PC-9 (cell line): ENCODE measurements around the gene COL27A1. TPM values are rescaled to one million over a fixed set of nuclear protein-coding genes. Genes with fewer than 3 reads are reported as not detected.

Source experiments
- BruUV-seq: library from RNA; stranded (reverse); fragments of 400-500 nt; replicated peaks from 2 replicates; lab custom pipeline; 2021; lab: Mats Ljungman, UMichigan
- CTCF ChIA-PET: fragments of 300-600 bp; sonication (Branson Sonifier 250); formaldehyde crosslinking; loops from one replicate; lab custom pipeline; 2022; ENCODE audit warnings: antibody characterized with exemption; lab: Charles Lee
- POLR2A ChIA-PET: fragments of 300-600 bp; sonication (Branson Sonifier 250); formaldehyde crosslinking; loops from one replicate; lab custom pipeline; 2022; ENCODE audit warnings: antibody characterized with exemption; ENCODE audit not compliant: unreplicated experiment; lab: Charles Lee
- DNase-seq, 2 experiments: peaks; one replicate each; pipeline versions ENCODE4 v3.0.0 to v3.0.0-alpha.2; 2015 to 2022; ENCODE audit warnings: mixed read lengths in 1 of 2
- H2AFZ ChIP-seq: fragments of 200-600 bp; sonication (generic); 2 replicates; pipeline ENCODE4 v1.8.1; 2017; ENCODE audit warnings: antibody characterized with exemption
- H3F3A ChIP-seq: fragments of 200-600 bp; sonication (generic); 2 replicates; pipeline ENCODE4 v1.8.1; 2017; ENCODE audit warnings: antibody characterized with exemption, mild to moderate bottlenecking, low read depth; ENCODE audit not compliant: insufficient read depth
- H3K27ac ChIP-seq: fragments of 200-600 bp; sonication (generic); 2 replicates; pipeline ENCODE4 v1.6.1; 2016; ENCODE audit warnings: mixed run types
- H3K27me3 ChIP-seq: fragments of 200-600 bp; sonication (generic); 2 replicates; pipeline ENCODE4 v1.6.1; 2016; ENCODE audit warnings: low read depth, mixed run types; ENCODE audit not compliant: insufficient read depth
- H3K36me3 ChIP-seq: fragments of 200-600 bp; sonication (generic); 2 replicates; pipeline ENCODE4 v1.6.1; 2016; ENCODE audit warnings: low read depth, mixed run types
- H3K4me1 ChIP-seq: fragments of 200-600 bp; sonication (generic); replicated peaks from 2 replicates; pipeline ENCODE4 v1.6.1; 2016; ENCODE audit warnings: mixed run types; ENCODE audit not compliant: insufficient read depth
- H3K4me2 ChIP-seq: fragments of 200-600 bp; sonication (generic); 2 replicates; pipeline ENCODE4 v1.6.1; 2017; ENCODE audit warnings: mixed run types
- H3K4me3 ChIP-seq: fragments of 200-600 bp; sonication (generic); 2 replicates; pipeline ENCODE4 v1.6.1; 2016; ENCODE audit warnings: mixed run types
- H3K79me2 ChIP-seq: fragments of 200-600 bp; sonication (generic); 2 replicates; pipeline ENCODE4 v1.6.1; 2017; ENCODE audit warnings: low read depth, mixed run types
- H3K9me2 ChIP-seq: fragments of 200-600 bp; sonication (generic); 2 replicates; pipeline ENCODE4 v1.8.1; 2017; ENCODE audit warnings: mild to moderate bottlenecking; ENCODE audit not compliant: insufficient read depth
- H3K9me3 ChIP-seq: fragments of 200-600 bp; sonication (generic); 2 replicates; pipeline ENCODE4 v1.8.1; 2016; ENCODE audit warnings: low read depth; ENCODE audit not compliant: insufficient read depth
- H4K20me1 ChIP-seq: fragments of 200-600 bp; sonication (generic); 2 replicates; pipeline ENCODE4 v1.8.1; 2017; ENCODE audit not compliant: insufficient read depth
- EZH2 ChIP-seq: fragments of 200-600 bp; sonication (generic); IDR thresholded peaks from 2 replicates; pipeline ENCODE4 v1.8.0; 2017; ENCODE audit warnings: antibody characterized with exemption, low read depth
- intact Hi-C: fragments of 100-400 bp; cut with micrococcal nuclease; formaldehyde crosslinking; loops from one replicate; pipeline ENCODE4 v1.10.0; 2022; ENCODE audit not compliant: unreplicated experiment
- total RNA-seq: library from RNA; stranded (reverse); gene quantifications from 2 replicates; pipeline ENCODE4 v1.2.3, GENCODE V29; 2021
- TF ChIP-seq, protein P1 (sequence below): fragments of 200-600 bp; sonication (generic); conservative IDR thresholded peaks from 2 replicates; pipeline ENCODE4 v1.6.1; 2017; ENCODE audit warnings: mixed run types, antibody characterized with exemption, mild to moderate bottlenecking, moderate library complexity

The COL27A1 gene
- total RNA-seq, 1 experiment from 2014 or later, result 0.39 TPM

DNA sequence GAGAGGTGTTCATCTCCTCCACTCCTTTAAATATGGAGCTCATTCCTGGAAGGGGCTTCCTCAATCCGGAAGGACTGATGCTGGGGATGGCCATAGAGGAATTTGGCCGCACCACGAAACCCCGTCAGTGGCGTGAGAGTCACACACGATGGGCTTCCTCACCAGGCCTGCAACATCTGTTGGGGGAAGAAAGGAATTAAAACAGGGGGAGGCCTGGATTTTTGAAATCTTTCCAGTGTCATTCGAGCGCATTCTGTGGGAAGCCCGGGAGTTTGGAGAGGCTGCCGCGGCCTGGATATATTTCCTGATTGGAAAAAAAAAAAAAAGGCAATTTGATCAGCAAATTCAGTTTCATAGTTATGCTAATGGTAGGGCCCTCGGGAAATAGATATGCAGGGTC is 91.2 kb downstream of the COL27A1 start:
- BruUV-seq, result no TSS peak
- intact Hi-C loops, result no loop called here
- Histone ChIP-seq H3F3A (no peaks in the 10 kb centered on the region), H3K36me3 (no peaks in the 10 kb centered on the region), H3K27me3 (peaks cover 6% of the 10 kb centered on the region), H3K4me1 (no peaks in the 10 kb centered on the region), H3K9me3 (no peaks in the 10 kb centered on the region), H3K4me3 (no peak overlapping the region), H3K27ac (no peak overlapping the region), H2AFZ (no peak overlapping the region), H3K4me2 (no peak overlapping the region), H3K79me2 (no peaks in the 10 kb centered on the region), H4K20me1 (no peaks in the 10 kb centered on the region), H3K9me2 (no peaks in the 10 kb centered on the region)
- TF ChIP-seq, protein P1, sequence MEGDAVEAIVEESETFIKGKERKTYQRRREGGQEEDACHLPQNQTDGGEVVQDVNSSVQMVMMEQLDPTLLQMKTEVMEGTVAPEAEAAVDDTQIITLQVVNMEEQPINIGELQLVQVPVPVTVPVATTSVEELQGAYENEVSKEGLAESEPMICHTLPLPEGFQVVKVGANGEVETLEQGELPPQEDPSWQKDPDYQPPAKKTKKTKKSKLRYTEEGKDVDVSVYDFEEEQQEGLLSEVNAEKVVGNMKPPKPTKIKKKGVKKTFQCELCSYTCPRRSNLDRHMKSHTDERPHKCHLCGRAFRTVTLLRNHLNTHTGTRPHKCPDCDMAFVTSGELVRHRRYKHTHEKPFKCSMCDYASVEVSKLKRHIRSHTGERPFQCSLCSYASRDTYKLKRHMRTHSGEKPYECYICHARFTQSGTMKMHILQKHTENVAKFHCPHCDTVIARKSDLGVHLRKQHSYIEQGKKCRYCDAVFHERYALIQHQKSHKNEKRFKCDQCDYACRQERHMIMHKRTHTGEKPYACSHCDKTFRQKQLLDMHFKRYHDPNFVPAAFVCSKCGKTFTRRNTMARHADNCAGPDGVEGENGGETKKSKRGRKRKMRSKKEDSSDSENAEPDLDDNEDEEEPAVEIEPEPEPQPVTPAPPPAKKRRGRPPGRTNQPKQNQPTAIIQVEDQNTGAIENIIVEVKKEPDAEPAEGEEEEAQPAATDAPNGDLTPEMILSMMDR, result no peak
- no peak for TF ChIP-seq EZH2
- POLR2A ChIA-PET, result no interaction called here
- CTCF ChIA-PET, result no interaction called here
- no peak for DNase-seq

DNA sequence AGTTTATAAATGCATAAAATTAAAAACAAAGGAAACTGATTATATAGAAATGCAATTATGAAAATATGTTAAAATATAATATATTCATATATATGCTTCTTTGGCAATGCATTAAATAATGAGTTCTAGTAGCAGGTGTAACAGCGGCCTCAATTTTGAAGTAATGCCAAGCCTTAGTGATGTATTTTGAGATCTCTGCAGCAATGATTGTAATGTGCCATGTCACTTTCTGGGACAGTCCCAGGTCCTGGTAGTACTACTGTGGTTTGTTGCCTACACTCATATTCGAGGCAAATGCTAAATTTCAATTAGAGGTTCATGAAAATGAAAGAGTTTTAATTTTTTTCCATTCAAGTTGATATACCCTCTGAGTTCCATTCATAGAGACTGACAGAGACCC is 91.7 kb downstream of the COL27A1 start:
- Histone ChIP-seq H3K27ac (no peak overlapping the region), H3F3A (no peaks in the 10 kb centered on the region), H3K9me2 (no peaks in the 10 kb centered on the region), H3K79me2 (no peaks in the 10 kb centered on the region), H3K9me3 (no peaks in the 10 kb centered on the region), H3K4me2 (no peak overlapping the region), H3K36me3 (no peaks in the 10 kb centered on the region), H3K4me1 (no peaks in the 10 kb centered on the region), H2AFZ (no peak overlapping the region), H4K20me1 (no peaks in the 10 kb centered on the region), H3K27me3 (peaks cover 10% of the 10 kb centered on the region), H3K4me3 (no peak overlapping the region)
- TF ChIP-seq, protein P1, result no peak
- TF ChIP-seq EZH2, result no peak
- intact Hi-C loops, result no loop called here
- ChIA-PET POLR2A (no interaction called here), CTCF (no interaction called here)
- DNase-seq, result no peak
- BruUV-seq, result no TSS peak

DNA sequence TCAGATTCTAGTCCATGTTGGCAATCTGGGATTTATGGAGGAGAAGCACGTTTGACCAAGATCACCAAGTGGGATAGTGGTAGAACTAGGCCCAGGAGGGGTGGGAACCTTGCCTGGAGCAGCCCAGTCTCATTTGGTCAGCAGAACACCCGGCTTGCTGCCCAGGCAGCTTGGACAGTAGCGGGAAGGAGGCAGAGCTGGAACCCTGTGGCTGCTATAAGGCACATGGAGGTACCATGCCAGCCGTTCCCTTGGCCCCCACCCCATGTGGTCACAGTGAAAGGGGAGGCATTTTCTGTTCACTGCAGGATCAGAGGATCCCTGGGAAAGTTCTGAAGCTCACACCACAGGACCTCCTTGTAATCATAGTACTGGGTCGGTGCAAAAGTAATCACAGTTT is 92.2 kb downstream of the COL27A1 start:
- no peaks in the 10 kb centered on the region for H3K36me3 ChIP-seq
- no peaks in the 10 kb centered on the region for H3F3A ChIP-seq
- BruUV-seq, result no TSS peak
- peaks cover 14% of the 10 kb centered on the region for H3K27me3 ChIP-seq
- H3K4me2 ChIP-seq, result no peak overlapping the region
- no peaks in the 10 kb centered on the region for H3K4me1 ChIP-seq
- H4K20me1 ChIP-seq, result no peaks in the 10 kb centered on the region
- H3K9me2 ChIP-seq, result no peaks in the 10 kb centered on the region
- intact Hi-C loops, result no loop called here
- ChIA-PET CTCF (no interaction called here), POLR2A (no interaction called here)
- no peaks in the 10 kb centered on the region for H3K79me2 ChIP-seq
- no peak for TF ChIP-seq EZH2
- TF ChIP-seq, protein P1, result no peak
- no peaks in the 10 kb centered on the region for H3K9me3 ChIP-seq
- H3K27ac ChIP-seq, result no peak overlapping the region
- no peak overlapping the region for H2AFZ ChIP-seq
- no peak overlapping the region for H3K4me3 ChIP-seq
- no peak for DNase-seq
